ACHN (cell line): ENCODE data around the gene ZDHHC20.
"Not testable (repeated sequence)": the region's sequence is repeated elsewhere in the genome, so short reads cannot be mapped to it uniquely, and the experiment has no call there.

ENCODE experiments used
- DNase-seq: peaks from one replicate; pipeline ENCODE4 v3.0.0-alpha.2; 2015
- in situ Hi-C: cut with HindIII; loops from 2 replicates; pipeline ENCODE4 v1.10.0; 2017; ENCODE audit warnings: low sequenced_read_pairs, low pct_ligation_motif_present, low pct_unique_long_range_greater_than_20kb

The ZDHHC20 gene

DNA sequence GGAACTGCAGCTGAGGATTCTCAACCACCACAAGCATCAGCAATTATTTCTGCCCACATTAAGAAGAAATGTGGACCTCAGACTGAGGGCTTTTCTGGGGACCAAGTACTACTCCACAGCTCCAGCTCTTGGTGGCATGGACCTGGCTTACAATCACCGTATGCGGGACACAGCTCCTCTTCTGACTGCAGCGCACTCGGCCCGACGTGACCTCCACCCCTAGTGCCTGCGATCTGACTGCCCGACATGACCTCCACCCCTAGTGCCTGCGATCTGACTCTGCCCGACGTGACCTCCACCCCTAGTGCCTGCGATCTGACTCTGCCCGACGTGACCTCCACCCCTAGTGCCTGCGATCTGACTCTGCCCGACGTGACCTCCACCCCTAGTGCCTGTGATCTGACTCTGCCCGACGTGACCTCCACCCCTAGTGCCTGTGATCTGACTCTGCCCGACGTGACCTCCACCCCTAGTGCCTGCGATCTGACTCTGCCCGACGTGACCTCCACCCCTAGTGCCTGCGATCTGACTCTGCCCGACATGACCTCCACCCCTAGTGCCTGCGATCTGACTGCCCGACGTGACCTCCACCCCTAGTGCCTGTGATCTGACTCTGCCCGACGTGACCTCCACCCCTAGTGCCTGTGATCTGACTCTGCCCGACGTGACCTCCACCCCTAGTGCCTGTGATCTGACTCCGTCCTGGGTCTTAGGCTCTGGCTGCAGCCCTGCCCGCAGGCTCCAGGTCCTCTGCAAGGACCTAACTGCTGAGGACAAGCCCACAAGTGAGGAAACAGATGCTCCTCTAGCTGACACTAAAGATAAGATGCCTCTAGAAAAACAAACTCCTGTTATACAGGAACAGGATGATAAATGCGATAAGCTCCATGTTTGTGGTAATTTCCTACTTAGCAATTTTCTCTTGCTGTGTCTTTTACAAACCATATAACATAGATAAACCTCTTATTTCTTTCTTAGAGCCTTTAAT is 81.8 kb downstream of the ZDHHC20 start:
- in situ Hi-C loops, DNase-seq: not testable (repeated sequence)

GRCh38 chr13:21372530-21372929 is 86.6 kb downstream of the ZDHHC20 start:
- in situ Hi-C loops, result no loop called here
- no peak for DNase-seq

- in situ Hi-C loops, result no loop called here
- DNase-seq, result no peak
Observed at GRCh38 chr13:21371011-21371410, 88.1 kb downstream of the ZDHHC20 start.

DNA sequence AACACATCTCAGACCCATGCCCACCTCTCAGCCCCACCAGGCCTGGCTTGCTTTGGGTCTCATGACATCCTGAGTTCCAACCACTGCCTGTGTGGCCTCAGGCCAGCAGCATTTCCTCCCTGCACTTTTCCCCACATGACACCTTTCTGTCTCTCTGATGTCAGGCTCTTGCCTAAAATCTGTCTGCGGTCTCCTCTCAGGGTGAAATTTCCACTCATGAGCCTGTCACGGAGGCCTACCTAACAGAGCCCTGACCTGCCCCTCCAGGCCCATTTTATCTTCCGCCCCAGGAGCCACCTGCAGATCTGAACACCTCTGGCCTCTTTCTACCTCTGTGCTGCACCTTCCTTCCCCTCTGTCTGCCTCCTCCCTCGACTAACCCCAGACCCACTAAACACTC is 93.5 kb downstream of the ZDHHC20 start:
- DNase-seq, result no peak
- in situ Hi-C loops, result no loop called here

DNA sequence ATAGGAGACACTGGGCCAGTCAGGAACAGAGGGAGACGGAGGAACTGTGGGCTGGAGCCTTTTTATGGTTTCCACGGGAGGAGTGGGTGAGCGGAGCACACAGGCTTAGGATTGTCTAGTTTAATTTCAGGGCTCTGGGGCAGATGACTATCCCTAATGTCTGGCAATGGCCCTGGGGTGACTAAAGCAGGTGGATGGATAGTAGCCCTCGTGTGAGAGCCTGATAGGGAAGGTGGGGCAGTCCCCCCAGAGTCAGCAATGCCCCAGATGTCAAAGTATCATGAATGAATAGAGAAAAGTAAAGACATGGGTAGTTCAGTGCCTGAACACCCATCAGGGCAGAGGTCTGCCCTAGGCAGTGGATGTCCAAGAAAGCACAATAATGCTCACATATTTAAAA is 94.2 kb downstream of the ZDHHC20 start:
- in situ Hi-C loops, result no loop called here

DNA sequence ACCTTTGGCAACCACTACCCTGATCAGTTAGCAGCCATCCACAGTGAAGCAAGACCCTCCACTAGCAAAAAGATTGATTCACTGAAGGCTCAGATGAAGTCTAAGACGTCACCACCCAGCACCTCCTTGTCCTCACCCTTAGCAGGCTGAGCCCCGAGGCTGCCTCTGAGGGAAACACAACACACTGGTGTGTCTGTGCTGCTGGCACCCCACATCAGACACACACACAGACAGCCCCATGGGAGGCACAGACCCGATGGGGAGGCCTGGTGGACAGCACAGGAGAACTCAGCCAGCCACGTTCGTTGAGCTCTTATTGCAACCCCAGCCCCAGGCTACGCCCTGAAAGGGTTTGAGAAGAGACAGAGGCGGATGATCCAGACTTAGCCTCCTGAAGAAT is 94.7 kb downstream of the ZDHHC20 start:
- in situ Hi-C loops, result no loop called here
- DNase-seq, result no peak

More for the DNA sequence above, 94.2 kb downstream of the ZDHHC20 start:
- DNase-seq, result no peak

- DNase-seq, result no peak
- in situ Hi-C loops, result no loop called here
Observed at GRCh38 chr13:21362741-21363140, 96.4 kb downstream of the ZDHHC20 start.

GRCh38 chr13:21361706-21362105 is 97.4 kb downstream of the ZDHHC20 start:
- DNase-seq, result no peak
- in situ Hi-C loops, result no loop called here

DNA sequence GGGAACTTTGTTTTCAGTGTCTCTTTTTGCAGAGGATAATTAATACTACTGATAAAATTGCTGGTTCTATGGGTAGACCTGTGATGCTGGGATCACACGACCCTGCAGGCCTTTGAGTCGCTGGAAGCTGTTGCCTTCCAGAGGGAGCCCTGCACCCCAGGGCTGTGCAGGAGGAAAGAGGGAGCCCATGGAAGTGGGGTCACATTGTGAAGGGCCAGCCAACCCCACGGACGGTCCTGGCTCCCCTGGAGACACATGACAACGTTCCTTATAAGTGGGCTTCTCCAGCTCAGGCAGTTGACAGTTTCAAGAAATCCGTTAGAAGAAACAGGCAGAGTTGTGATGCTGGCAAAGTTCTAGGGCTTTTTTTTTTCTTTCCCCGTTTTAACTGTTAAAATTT is 98.0 kb downstream of the ZDHHC20 start:
- no peak for DNase-seq
- in situ Hi-C loops, result no loop called here

DNA sequence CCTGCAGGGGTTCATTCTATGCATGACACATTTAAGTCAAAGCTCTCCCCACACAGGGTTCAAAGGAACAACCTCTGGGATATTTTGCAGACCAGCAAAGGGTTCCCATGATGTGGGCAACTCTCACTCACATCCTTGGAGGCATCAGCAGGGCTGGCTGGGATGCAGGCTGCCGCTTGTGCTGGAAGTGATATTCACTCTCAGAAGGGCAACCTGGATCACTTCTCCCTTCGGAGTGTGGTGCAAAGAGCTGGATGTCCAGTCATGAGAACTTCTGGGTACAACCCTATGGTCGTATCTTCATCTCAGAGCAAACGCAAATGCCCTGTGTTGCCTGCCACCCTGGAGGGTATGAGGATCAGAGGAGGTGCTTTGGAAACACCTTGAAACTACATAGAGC is 98.6 kb downstream of the ZDHHC20 start:
- in situ Hi-C loops, result no loop called here
- no peak for DNase-seq

DNA sequence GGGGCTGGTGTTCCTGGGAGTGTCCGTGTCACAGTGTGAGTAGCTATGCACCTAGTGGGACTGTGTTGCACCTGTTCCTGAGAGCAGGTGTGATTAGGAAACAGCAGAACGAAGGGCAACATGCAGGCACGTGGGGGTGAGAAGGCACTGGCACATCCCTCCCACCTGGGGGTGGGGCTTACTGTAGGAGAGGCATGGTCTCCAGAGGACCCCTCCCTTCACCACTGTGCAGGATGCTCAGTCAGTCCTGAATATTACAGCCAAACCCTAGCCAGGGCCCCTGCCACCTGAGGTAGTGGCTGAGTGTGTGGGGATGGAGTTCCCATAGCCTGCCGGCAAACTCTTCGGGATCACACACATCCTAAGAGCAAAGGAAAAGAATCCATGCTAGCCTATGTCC is 99.2 kb downstream of the ZDHHC20 start:
- DNase-seq, result no peak
- in situ Hi-C loops, result no loop called here

DNA sequence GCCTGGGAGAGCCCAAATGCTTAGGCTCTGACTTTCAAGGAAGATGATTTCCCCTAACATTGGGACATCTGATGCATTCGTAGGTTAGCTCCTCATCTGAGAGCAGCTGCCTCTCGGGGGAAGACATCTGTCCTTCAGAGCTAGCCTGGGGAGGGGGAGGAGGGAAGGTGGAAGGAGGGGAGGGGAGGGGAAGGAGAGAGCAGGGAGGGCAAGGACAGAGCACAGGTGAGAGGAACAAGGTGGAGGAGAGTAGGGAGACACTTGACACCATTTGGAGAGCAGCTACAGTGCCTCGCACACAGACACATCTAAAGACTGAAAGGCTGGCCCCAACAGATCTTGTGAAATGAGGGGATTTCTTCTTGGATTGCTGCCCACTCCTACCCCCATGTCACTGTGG is 103.8 kb downstream of the ZDHHC20 start:
- in situ Hi-C loops, result no loop called here
- no peak for DNase-seq

DNA sequence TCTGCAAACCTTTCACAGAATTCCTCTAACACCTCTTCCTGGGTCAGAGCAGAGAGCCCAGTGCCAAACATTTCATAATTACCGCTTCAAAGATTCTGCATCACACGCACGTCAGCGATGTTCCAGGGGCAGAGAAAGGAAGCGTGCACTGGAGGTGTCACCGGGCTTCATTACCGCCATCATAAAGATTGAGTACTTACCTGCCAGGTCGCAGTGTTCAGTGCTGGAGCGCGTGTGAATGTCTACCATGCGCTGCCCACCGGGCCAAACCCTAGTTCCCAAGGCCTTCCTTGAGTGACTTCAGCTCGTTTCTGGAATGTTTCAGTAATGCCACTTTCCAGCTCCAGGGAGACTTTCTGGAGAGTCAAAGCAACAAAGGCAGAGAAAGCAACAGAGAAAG is 104.4 kb downstream of the ZDHHC20 start:
- in situ Hi-C loops, result no loop called here
- DNase-seq, result no peak

DNA sequence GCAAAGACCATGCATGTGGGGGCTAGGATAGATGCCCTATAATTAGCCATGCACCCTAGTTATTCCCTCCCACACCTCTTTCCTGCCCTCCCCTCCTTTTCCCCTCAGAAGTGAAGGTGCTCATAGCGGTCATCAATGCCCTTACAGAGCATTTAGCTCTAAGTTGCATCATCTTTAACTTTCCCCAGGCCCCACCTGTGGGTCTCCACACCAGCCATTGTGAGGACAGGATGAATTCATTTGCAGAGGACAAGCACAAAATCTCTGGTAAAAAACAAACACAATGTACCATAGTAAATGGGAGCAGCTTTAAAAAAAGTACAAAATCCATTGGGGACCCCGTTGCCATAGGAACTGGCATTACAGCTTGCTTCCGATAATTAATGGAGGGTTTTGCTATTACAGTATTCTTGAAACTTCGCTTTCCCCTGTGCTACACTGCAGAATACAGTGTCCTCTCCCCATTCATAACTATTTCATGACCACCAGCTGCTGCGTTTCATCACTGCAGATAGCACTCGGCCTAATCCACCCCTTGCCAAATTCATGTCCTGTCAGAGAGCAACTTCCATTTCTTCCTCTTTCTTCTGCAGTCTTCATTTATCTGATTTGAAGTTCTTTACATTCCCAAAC is 110.5 kb downstream of the ZDHHC20 start:
- DNase-seq, result no peak
- in situ Hi-C loops, result no loop called here

GRCh38 chr13:21347753-21348318 is 111.3 kb downstream of the ZDHHC20 start:
- no peak for DNase-seq
- in situ Hi-C loops, result no loop called here

DNA sequence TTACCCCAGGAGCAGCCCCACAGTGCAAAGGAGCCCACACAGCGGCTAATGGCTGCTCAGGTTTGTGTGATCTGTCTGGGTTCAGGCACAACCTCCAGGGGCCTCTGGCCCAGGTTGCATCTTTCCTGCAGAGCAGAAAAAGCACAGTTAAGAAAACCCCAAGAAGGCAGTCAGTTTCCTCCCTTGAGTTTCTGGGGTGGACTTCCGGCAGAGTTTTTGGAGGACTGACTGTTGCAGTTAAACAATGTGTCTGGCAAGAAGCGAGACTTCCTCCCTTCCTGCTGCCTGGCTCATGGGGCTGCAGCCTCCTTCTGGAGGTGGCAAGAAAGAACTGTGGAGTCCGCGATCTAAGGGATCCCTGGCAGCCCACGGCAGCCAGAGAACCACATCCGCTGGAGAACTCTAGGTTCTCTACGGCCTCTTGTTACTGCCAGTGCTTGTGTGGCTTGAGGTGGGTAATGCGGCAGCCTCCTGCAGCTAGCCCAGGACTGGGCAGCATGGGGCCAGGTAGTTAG is 114.4 kb downstream of the ZDHHC20 start:
- in situ Hi-C loops, result no loop called here
- no peak for DNase-seq

GRCh38 chr13:21343659-21344058 is 115.4 kb downstream of the ZDHHC20 start:
- no peak for DNase-seq
- in situ Hi-C loops, result no loop called here

GRCh38 chr13:21342699-21343442 is 116.2 kb downstream of the ZDHHC20 start:
- DNase-seq, result no peak
- in situ Hi-C loops, result no loop called here
